GM12864 (cell line): ENCODE measurements around the gene B3GALNT2.

Experiments used
- DNase-seq: peaks from one replicate; pipeline ENCODE4 v3.0.0-alpha.2; 2011; ENCODE audit warnings: low read depth
- H3K4me3 ChIP-seq: 2 replicates; pipeline ENCODE4 v1.5.1; 2011; ENCODE audit warnings: mild to moderate bottlenecking, low read depth, low read length, control low read depth
- CTCF ChIP-seq: IDR thresholded peaks from 2 replicates; pipeline ENCODE4 v1.5.1; 2011; ENCODE audit warnings: low read depth, mild to moderate bottlenecking, moderate library complexity, low read length, control low read depth, inconsistent platforms; ENCODE audit errors: missing control alignments

The B3GALNT2 gene

DNA sequence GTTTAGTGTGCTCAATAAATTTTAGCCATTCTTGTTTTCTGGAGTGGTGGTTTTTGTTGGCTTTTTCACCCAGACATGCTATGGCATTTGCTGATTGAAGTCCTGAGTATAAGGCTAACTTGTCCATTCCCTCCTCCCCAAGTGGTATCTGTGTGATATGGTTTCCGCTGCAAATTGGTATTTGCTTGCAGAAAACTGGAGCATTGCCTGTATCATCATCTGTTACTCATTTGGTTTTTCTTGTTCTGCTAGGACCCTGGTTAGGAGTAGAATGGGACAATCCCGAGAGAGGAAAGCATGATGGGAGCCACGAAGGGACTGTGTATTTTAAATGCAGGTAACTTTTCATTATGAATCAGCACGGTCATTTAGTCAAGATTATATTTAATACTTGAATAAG, 103.0 kb downstream of the B3GALNT2 start:
- no peak overlapping the region for H3K4me3 ChIP-seq
- no peak for TF ChIP-seq CTCF
- no peak for DNase-seq
